Mesendoderm (in vitro differentiated cells): ENCODE data around the gene MEIG1.

Experiments
- DNase-seq: peaks from one replicate; pipeline ENCODE4 v3.0.0; 2013
- H2AK5ac ChIP-seq: 2 replicates; pipeline ENCODE4 v1.6.1; 2013; ENCODE audit warnings: low read length, inconsistent platforms
- H2BK120ac ChIP-seq: 2 replicates; pipeline ENCODE4 v1.6.1; 2013; ENCODE audit warnings: low read depth, mild to moderate bottlenecking, low read length, moderate library complexity, mixed read lengths
- H2BK15ac ChIP-seq: replicated peaks from 2 replicates; pipeline ENCODE4 v1.6.1; 2013; ENCODE audit warnings: low read depth, mild to moderate bottlenecking, moderate library complexity
- H2BK5ac ChIP-seq: 2 replicates; pipeline ENCODE4 v1.6.1; 2013; ENCODE audit warnings: low read length, inconsistent platforms
- H3K18ac ChIP-seq: 2 replicates; pipeline ENCODE4 v1.6.1; 2013; ENCODE audit warnings: mild to moderate bottlenecking, low read length, mixed read lengths
- H3K23ac ChIP-seq: one replicate; pipeline ENCODE4 v1.6.1; 2013; ENCODE audit warnings: low read length
- H3K27ac ChIP-seq: 2 replicates; pipeline ENCODE4 v1.5.1; 2013; ENCODE audit warnings: low read depth, mild to moderate bottlenecking, inconsistent platforms, low read length, moderate library complexity
- H3K27me3 ChIP-seq: 2 replicates; pipeline ENCODE4 v1.6.1; 2013; ENCODE audit warnings: low read length, control low read depth, mild to moderate bottlenecking, inconsistent platforms; ENCODE audit not compliant: insufficient read depth, poor library complexity
- H3K36me3 ChIP-seq: 2 replicates; pipeline ENCODE4 v1.6.1; 2013; ENCODE audit warnings: low read length, inconsistent platforms; ENCODE audit not compliant: control insufficient read depth, insufficient read depth
- H3K4ac ChIP-seq: one replicate; pipeline ENCODE4 v1.6.1; 2013; ENCODE audit warnings: low read depth, mild to moderate bottlenecking, low read length, moderate library complexity
- H3K4me1 ChIP-seq: 2 replicates; pipeline ENCODE4 v1.6.1; 2013; ENCODE audit warnings: low read depth, low read length, inconsistent platforms; ENCODE audit not compliant: control insufficient read depth
- H3K4me2 ChIP-seq: 2 replicates; pipeline ENCODE4 v1.6.1; 2013; ENCODE audit warnings: low read length
- H3K4me3 ChIP-seq: 2 replicates; pipeline ENCODE4 v1.5.1; 2013; ENCODE audit warnings: mild to moderate bottlenecking, low read length
- H3K56ac ChIP-seq: one replicate; pipeline ENCODE4 v1.6.1; 2013; ENCODE audit warnings: low read length
- H3K79me1 ChIP-seq: 2 replicates; pipeline ENCODE4 v1.6.1; 2013; ENCODE audit warnings: low read length, inconsistent platforms
- H3K79me2 ChIP-seq: 2 replicates; pipeline ENCODE4 v1.6.1; 2013; ENCODE audit warnings: mild to moderate bottlenecking, low read length; ENCODE audit not compliant: control insufficient read depth, insufficient read depth
- H3K9ac ChIP-seq: 2 replicates; pipeline ENCODE4 v1.6.1; 2013; ENCODE audit warnings: low read length, inconsistent platforms
- H4K5ac ChIP-seq: one replicate; pipeline ENCODE4 v1.6.1; 2013; ENCODE audit warnings: low read length
- H4K8ac ChIP-seq: one replicate; pipeline ENCODE4 v1.6.1; 2013; ENCODE audit warnings: low read depth, mild to moderate bottlenecking, control low read depth, low read length, moderate library complexity
- WGBS: extraction: QIAGEN DNeasy Blood & Tissue Kit; methylation state at CpG from one replicate; pipeline ENCODE4 v1.1.7; 2013; ENCODE audit warnings: low lambda C conversion rate, missing lambda C conversion rate; ENCODE audit not compliant: insufficient coverage; ENCODE audit errors: extremely low coverage; 5-methylcytosine and 5-hydroxymethylcytosine counted together

The MEIG1 gene

GRCh38 chr10:14949291-14949690 is 9.9 kb upstream of the MEIG1 start:
- no peak overlapping the region for H3K4me3 ChIP-seq
- no CpG with 5 or more reads among the region's 5 CpGs for WGBS
- no peak overlapping the region for H4K8ac ChIP-seq
- H3K56ac ChIP-seq: no peak overlapping the region
- H3K9ac ChIP-seq: no peak overlapping the region
- peaks cover 3% of the 10 kb centered on the region for H3K4me1 ChIP-seq
- no peak overlapping the region for H2AK5ac ChIP-seq
- no peak overlapping the region for H2BK120ac ChIP-seq
- no peak overlapping the region for H2BK5ac ChIP-seq
- H3K79me2 ChIP-seq: no peaks in the 10 kb centered on the region
- H4K5ac ChIP-seq: no peak overlapping the region
- H3K4ac ChIP-seq: no peak overlapping the region
- no peaks in the 10 kb centered on the region for H3K36me3 ChIP-seq
- no peak overlapping the region for H2BK15ac ChIP-seq
- DNase-seq: no peak
- H3K27ac ChIP-seq: no peak overlapping the region
- H3K4me2 ChIP-seq: no peak overlapping the region
- no peaks in the 10 kb centered on the region for H3K27me3 ChIP-seq
- no peak overlapping the region for H3K18ac ChIP-seq
- no peaks in the 10 kb centered on the region for H3K79me1 ChIP-seq
- no peak overlapping the region for H3K23ac ChIP-seq

DNA sequence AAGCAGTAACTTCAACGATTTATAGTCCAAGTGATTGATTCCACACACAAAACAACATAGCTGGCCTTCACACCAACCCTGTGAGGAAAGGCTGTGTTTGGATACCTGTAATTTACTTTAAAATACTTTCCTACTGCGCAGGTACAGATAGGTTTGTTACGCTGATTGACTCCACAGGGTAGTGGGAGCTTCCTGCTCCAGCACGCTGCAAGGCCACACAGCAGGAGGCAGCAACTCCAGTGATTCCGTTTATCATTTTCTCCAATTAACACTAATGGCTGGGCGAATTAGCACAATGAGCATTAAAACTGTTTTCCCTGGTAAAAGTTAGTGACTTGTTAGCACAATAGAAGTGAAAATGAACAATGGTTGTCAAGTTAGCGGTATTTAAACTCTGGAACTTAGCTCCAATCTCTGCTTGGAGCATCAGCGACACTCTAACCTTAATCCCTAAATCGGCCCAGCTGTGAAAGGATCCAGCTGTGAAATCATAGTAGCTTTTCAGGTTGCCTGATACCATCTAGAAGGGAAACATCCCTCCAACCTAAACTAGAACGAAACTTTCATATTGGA is 6.3 kb upstream of the MEIG1 start:
- peak overlapping the region; percentile 65 for H3K4me3 ChIP-seq
- H3K4me1 ChIP-seq: peaks cover 3% of the 10 kb centered on the region
- H3K36me3 ChIP-seq: no peaks in the 10 kb centered on the region
- H3K27ac ChIP-seq: no peak overlapping the region
- no peak overlapping the region for H3K18ac ChIP-seq
- no peaks in the 10 kb centered on the region for H3K79me1 ChIP-seq
- no peak overlapping the region for H2BK120ac ChIP-seq
- no peak overlapping the region for H2AK5ac ChIP-seq
- H4K5ac ChIP-seq: no peak overlapping the region
- no peaks in the 10 kb centered on the region for H3K79me2 ChIP-seq
- peak; percentile 89 for DNase-seq
- WGBS: no CpG with 5 or more reads among the region's 10 CpGs
- no peak overlapping the region for H3K23ac ChIP-seq
- peak overlapping the region; percentile 85 for H3K56ac ChIP-seq
- H2BK5ac ChIP-seq: no peak overlapping the region
- H3K4me2 ChIP-seq: peak overlapping the region; percentile 69
- no peak overlapping the region for H2BK15ac ChIP-seq
- no peaks in the 10 kb centered on the region for H3K27me3 ChIP-seq
- H3K9ac ChIP-seq: peak overlapping the region; percentile 67
- no peak overlapping the region for H4K8ac ChIP-seq
- no peak overlapping the region for H3K4ac ChIP-seq

DNA sequence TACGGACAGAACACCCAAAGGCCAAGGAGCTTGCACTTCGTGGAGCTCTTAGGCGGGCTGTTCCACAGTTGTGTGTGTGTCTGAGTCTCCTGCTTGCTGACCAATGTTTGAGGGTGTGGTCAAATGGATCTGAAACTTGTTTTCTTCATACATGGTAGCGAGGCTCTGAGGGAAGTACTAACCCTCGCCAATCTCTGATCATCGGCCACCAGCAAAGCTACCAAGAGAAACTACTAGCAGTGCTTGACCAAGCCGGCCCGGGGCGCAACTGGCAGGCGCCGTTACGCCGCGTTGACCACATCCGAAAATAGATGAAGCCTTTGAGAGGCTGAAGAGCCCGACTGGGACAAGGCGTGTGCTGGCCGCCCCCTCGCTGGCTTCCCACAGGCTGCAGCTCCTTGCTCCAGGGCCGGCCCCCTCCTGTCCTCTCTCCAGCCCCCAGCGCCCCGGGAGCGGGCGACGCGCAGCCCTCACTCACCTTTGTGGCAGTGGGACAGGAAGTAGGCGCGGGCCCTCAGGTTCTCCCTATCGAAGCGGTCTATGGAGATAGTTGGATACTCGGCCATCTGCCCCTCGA is 5.7 kb upstream of the MEIG1 start:
- Histone ChIP-seq H3K4me3 (peak overlapping the region; percentile 65), H3K4me2 (peak overlapping the region; percentile 69), H3K27me3 (no peaks in the 10 kb centered on the region), H3K18ac (peak overlapping the region; percentile 42), H3K56ac (peak overlapping the region; percentile 85), H3K79me2 (no peaks in the 10 kb centered on the region), H3K27ac (no peak overlapping the region), H3K79me1 (no peaks in the 10 kb centered on the region), H2BK120ac (no peak overlapping the region), H2AK5ac (no peak overlapping the region), H2BK15ac (no peak overlapping the region), H2BK5ac (no peak overlapping the region), H3K23ac (no peak overlapping the region), H3K4ac (no peak overlapping the region), H3K9ac (peak overlapping the region; percentile 67), H4K5ac (no peak overlapping the region), H3K4me1 (peaks cover 3% of the 10 kb centered on the region), H4K8ac (no peak overlapping the region), H3K36me3 (no peaks in the 10 kb centered on the region)
- peak; percentile 61 for DNase-seq
- WGBS: no CpG with 5 or more reads among the region's 32 CpGs

DNA sequence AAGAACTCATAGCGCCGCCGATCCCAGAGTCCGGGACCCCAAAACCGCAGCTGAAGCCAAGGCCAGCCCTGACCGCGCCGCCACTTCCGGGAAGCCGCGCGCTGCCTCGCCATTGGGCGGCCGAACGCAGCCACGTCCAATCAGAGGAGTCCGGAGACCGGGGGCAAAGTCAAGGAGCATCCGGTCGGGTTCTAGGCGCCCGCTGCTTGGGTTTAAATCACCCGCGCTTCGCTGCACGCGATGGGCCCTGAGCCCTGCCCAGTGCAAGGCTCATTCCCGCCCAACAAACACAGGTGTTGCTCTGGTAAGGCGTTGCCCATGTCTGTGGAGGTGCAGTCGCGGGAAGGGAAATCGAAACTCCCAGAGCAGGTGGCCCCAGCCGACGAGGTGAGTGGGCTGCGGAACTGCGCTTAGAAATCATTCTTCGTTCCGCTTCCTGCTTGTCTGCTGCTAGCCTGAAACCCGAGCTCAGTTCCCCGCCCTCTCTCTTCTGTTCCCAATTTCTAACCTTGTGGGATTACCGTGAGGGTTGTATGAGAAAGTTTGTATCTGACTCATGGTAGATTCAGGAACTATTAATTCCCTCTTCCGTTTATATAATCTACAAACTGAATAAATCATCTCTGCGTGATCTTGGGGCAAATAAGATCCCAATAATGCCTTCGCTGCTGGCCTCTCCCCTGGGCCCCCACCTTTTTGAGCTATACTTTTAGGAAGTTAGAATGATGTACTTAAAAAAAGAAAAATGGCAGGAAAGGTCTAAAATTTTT is 5.0 kb upstream of the MEIG1 start, which contains the start of gene DCLRE1C:
TSS of gene DCLRE1C (minus strand) at position 96 of the 770 bp plus-strand sequence. CDS start at position 10, 86 bp downstream.
- Histone ChIP-seq H3K9ac (peak within 1 kb of the TSS; percentile 67), H3K4ac (no peak within 1 kb of the TSS), H2BK15ac (no peak within 1 kb of the TSS), H3K27ac (peak within 1 kb of the TSS; percentile 7), H3K79me2 (no peaks in the 10 kb centered on the region), H3K56ac (peak within 1 kb of the TSS; percentile 89), H3K27me3 (no peaks in the 10 kb centered on the region), H2BK120ac (no peak within 1 kb of the TSS), H3K4me2 (peak within 1 kb of the TSS; percentile 69), H3K36me3 (no peaks in the 10 kb centered on the region), H3K23ac (no peak within 1 kb of the TSS), H4K5ac (no peak within 1 kb of the TSS), H3K4me3 (peak within 1 kb of the TSS; percentile 65), H4K8ac (no peak within 1 kb of the TSS), H2AK5ac (no peak within 1 kb of the TSS), H3K4me1 (peaks cover 3% of the 10 kb centered on the region), H3K18ac (peak within 1 kb of the TSS; percentile 64), H2BK5ac (no peak within 1 kb of the TSS), H3K79me1 (no peaks in the 10 kb centered on the region)
- whole genome bisulfite sequencing: no CpG with 5 or more reads among the region's 45 CpGs
- peak; percentile 91 for DNase-seq

- no peaks in the 10 kb centered on the region for H3K36me3 ChIP-seq
- no peak overlapping the region for H3K23ac ChIP-seq
- H3K56ac ChIP-seq: no peak overlapping the region
- H2BK120ac ChIP-seq: no peak overlapping the region
- no peaks in the 10 kb centered on the region for H3K79me2 ChIP-seq
- no peaks in the 10 kb centered on the region for H3K79me1 ChIP-seq
- H2BK15ac ChIP-seq: no peak overlapping the region
- no peak overlapping the region for H3K4ac ChIP-seq
- no peak overlapping the region for H2BK5ac ChIP-seq
- H4K8ac ChIP-seq: no peak overlapping the region
- no CpG with 5 or more reads among the region's 19 CpGs for WGBS
- no peak overlapping the region for H3K4me3 ChIP-seq
- H3K18ac ChIP-seq: no peak overlapping the region
- H3K27me3 ChIP-seq: no peaks in the 10 kb centered on the region
- no peak overlapping the region for H3K27ac ChIP-seq
- H3K4me2 ChIP-seq: no peak overlapping the region
- DNase-seq: no peak
- H4K5ac ChIP-seq: no peak overlapping the region
- H2AK5ac ChIP-seq: no peak overlapping the region
- H3K4me1 ChIP-seq: peaks cover 3% of the 10 kb centered on the region
- no peak overlapping the region for H3K9ac ChIP-seq
Observed at GRCh38 chr10:14954934-14955333, 4.3 kb upstream of the MEIG1 start.
